Keratinocyte (primary cell): ENCODE data around the gene USP35.

Experiments used
- EZH2 ChIP-seq: IDR thresholded peaks from one replicate; pipeline ENCODE4 v1.6.1; 2012; ENCODE audit warnings: inconsistent platforms, mild to moderate bottlenecking, low read length, moderate library complexity
- TF ChIP-seq, protein P1 (sequence below), 3 experiments: IDR thresholded peaks in 1 of 3; conservative IDR thresholded peaks in 1 of 3; optimal IDR thresholded peaks in 1 of 3; 2 replicates in 2 of 3; 3 replicates in 1 of 3; pipeline versions ENCODE3 to v1.5.1; 2011; ENCODE audit warnings: low read length in 3 of 3, mild to moderate bottlenecking in 3 of 3, moderate library complexity in 2 of 3, control low read depth in 1 of 3, inconsistent platforms in 1 of 3; ENCODE audit not compliant: insufficient read depth in 2 of 3; ENCODE audit errors: extremely low read depth in 1 of 3

GRCh38 chr11:78210000-78210608 lies 21.4 kb downstream of the USP35 start:
- TF ChIP-seq, protein P1, sequence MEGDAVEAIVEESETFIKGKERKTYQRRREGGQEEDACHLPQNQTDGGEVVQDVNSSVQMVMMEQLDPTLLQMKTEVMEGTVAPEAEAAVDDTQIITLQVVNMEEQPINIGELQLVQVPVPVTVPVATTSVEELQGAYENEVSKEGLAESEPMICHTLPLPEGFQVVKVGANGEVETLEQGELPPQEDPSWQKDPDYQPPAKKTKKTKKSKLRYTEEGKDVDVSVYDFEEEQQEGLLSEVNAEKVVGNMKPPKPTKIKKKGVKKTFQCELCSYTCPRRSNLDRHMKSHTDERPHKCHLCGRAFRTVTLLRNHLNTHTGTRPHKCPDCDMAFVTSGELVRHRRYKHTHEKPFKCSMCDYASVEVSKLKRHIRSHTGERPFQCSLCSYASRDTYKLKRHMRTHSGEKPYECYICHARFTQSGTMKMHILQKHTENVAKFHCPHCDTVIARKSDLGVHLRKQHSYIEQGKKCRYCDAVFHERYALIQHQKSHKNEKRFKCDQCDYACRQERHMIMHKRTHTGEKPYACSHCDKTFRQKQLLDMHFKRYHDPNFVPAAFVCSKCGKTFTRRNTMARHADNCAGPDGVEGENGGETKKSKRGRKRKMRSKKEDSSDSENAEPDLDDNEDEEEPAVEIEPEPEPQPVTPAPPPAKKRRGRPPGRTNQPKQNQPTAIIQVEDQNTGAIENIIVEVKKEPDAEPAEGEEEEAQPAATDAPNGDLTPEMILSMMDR (optimal IDR thresholded peaks at IDR 0.05 in 1 of 3, IDR thresholded peaks at IDR 0.05 in 1 of 3, conservative IDR thresholded peaks at IDR 0.05 in 1 of 3; ENCODE audit: extremely low read depth in 1 of 3, insufficient read depth in 2 of 3, low read length in 3 of 3): no peak
- no peak for TF ChIP-seq EZH2
